LNCaP clone FGC (cell line): ENCODE data around the gene CCDC152.
"Not testable (repeated sequence)": the region's sequence is repeated elsewhere in the genome, so short reads cannot be mapped to it uniquely, and the experiment has no call there.

ENCODE experiments used
- DNase-seq: peaks from one replicate; pipeline ENCODE4 v3.0.0-alpha.2; 2011; ENCODE audit warnings: low read depth
- H3K4me3 ChIP-seq: 2 replicates; pipeline ENCODE4 v1.5.1; 2011; ENCODE audit warnings: mild to moderate bottlenecking, low read depth, low read length, control low read depth
- CTCF ChIP-seq: IDR thresholded peaks from 2 replicates; pipeline ENCODE4 v1.5.1; 2012; ENCODE audit warnings: mild to moderate bottlenecking; ENCODE audit not compliant: control insufficient read depth, insufficient read depth; ENCODE audit errors: extremely low read depth

Gene CCDC152

GRCh38 chr5:42811591-42812446 is 55.2 kb downstream of the CCDC152 start, which contains the start of gene SELENOP:
SELENOP (minus strand) TSS chr5:42811892; CDS start chr5:42808353, 3,539 bp downstream.
- H3K4me3 ChIP-seq, result peak within 1 kb of the TSS; percentile 53

GRCh38 chr5:42812620-42813019 is 56.0 kb downstream of the CCDC152 start:
- H3K4me3 ChIP-seq, result no peak overlapping the region
- no peak for TF ChIP-seq CTCF
- no peak for DNase-seq

More at GRCh38 chr5:42811591-42812446, 55.2 kb downstream of the CCDC152 start, which contains the start of gene SELENOP:
- TF ChIP-seq CTCF, result no peak
- DNase-seq, result peak; percentile 89

GRCh38 chr5:42813533-42813932 is 56.9 kb downstream of the CCDC152 start:
- no peak overlapping the region for H3K4me3 ChIP-seq
- no peak for DNase-seq
- TF ChIP-seq CTCF, result no peak

- not testable (repeated sequence) for H3K4me3 ChIP-seq, DNase-seq
Measured at GRCh38 chr5:42816546-42816945, 59.9 kb downstream of the CCDC152 start.

DNA sequence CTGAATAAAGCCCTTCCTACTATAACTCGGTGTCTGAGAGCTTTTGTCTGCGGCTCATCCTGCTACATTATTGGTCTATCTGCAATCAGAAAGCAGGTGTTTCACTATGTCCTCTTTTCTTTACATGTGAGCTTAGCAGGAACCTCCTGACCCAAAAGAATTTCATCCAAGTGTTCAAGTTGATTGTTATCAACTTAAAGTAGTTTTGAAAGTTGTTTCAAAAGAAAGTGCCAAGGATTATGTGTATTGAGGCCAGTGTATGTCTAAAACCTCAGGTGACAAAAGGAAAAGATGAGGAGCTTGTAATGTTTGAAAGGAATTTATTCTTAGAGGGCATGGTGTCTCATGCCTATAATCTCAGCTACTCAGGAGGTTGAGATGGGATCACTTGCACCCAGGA is 63.1 kb downstream of the CCDC152 start:
- TF ChIP-seq CTCF, result no peak
- H3K4me3 ChIP-seq, result no peak overlapping the region

GRCh38 chr5:42822548-42822947 is 65.9 kb downstream of the CCDC152 start:
- DNase-seq, result no peak
- no peak overlapping the region for H3K4me3 ChIP-seq
- no peak for TF ChIP-seq CTCF

More for the DNA sequence above, 63.1 kb downstream of the CCDC152 start:
- no peak for DNase-seq

DNA sequence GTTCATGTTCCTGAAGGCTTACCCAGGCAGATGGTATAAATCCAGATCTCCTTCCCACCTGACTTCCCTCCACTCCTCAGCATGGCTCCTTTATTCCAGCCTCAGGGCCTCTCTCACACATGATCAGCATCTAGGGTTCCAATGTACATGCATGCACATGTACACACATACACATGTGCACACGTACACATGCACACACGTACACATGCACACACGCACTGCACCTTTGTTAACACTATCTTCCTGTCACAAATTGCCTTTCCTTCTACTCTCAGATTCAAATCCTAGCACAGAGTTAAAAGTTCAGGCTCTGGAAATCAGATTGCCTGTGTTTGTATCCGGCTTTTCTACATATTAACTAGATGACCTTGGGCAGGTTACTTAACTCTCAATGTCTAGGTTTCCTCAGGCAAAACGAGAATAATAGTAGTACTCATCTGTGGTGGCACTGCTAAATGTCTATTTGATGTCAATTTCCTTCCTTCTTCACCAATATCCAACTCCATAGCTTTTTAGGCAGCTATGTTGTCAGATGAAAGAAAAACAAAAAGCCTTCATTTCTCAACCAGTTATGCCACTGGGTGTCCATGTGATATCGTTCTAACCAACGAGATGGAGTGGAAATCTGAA is 67.8 kb downstream of the CCDC152 start:
- no peak overlapping the region for H3K4me3 ChIP-seq
- no peak for DNase-seq
- no peak for TF ChIP-seq CTCF
